HepG2 (cell line): ENCODE data around the gene ODAD4. TPM values are rescaled to one million over a fixed set of nuclear protein-coding genes. Genes with fewer than 3 reads are reported as not detected.
A peak's percentile ranks its signal among the peaks of the same experiment; 100 is the strongest.

ENCODE experiments used
- FOXK1 ChIP-seq: sonication (generic); formaldehyde crosslinking; IDR thresholded peaks from 2 replicates; pipeline ENCODE4 v1.4.0; 2020; ENCODE audit warnings: low read depth, missing genetic modification reagents, borderline replicate concordance
- MAZ ChIP-seq, 2 experiments: sonication (generic) in 1 of 2; formaldehyde crosslinking in 1 of 2; IDR thresholded peaks; 2 replicates each; pipeline versions ENCODE4 v1.5.0 to v1.6.1; 2012 to 2020; ENCODE audit warnings: low read depth in 2 of 2, mild to moderate bottlenecking in 2 of 2, borderline replicate concordance in 1 of 2, improper control_type of control experiment in 1 of 2, low read length in 1 of 2, missing genetic modification reagents in 1 of 2, moderate library complexity in 1 of 2
- MTF1 ChIP-seq: sonication (generic); formaldehyde crosslinking; IDR thresholded peaks from 2 replicates; pipeline ENCODE4 v1.5.0; 2020; ENCODE audit warnings: missing genetic modification reagents
- PATZ1 ChIP-seq: sonication (generic); formaldehyde crosslinking; IDR thresholded peaks from 2 replicates; pipeline ENCODE4 v1.4.0; 2020; ENCODE audit warnings: missing genetic modification reagents
- PHF20 ChIP-seq: sonication (generic); formaldehyde crosslinking; IDR thresholded peaks from 2 replicates; pipeline ENCODE4 v1.5.0; 2020; ENCODE audit warnings: mild to moderate bottlenecking, missing genetic modification reagents
- PHF5A ChIP-seq: IDR thresholded peaks from one replicate; pipeline ENCODE4 v1.6.1; 2018; ENCODE audit warnings: low read depth, missing genetic modification reagents; ENCODE audit not compliant: unreplicated experiment
- POLR2AphosphoS5 ChIP-seq: IDR thresholded peaks from 2 replicates; pipeline ENCODE4 v1.6.1; 2012; ENCODE audit warnings: low read depth, low read length
- POLR2G ChIP-seq: fragments of 200-400 bp; formaldehyde crosslinking; IDR thresholded peaks from 2 replicates; pipeline ENCODE4 v1.6.1; 2018; ENCODE audit warnings: mild to moderate bottlenecking, low read depth, low read length, moderate library complexity
- PRDM15 ChIP-seq: sonication (generic); formaldehyde crosslinking; IDR thresholded peaks from 2 replicates; pipeline ENCODE4 v1.4.0; 2020; ENCODE audit warnings: missing genetic modification reagents
- PTBP1 ChIP-seq: fragments of 200-400 bp; formaldehyde crosslinking; IDR thresholded peaks from 2 replicates; pipeline ENCODE4 v1.6.1; 2018; ENCODE audit warnings: low read length, low read depth; ENCODE audit not compliant: poor library complexity, severe bottlenecking
- SNAI1 ChIP-seq: sonication (generic); formaldehyde crosslinking; IDR thresholded peaks from 2 replicates; pipeline ENCODE4 v1.5.0; 2020; ENCODE audit warnings: mild to moderate bottlenecking, missing genetic modification reagents, borderline replicate concordance
- ZBTB42 ChIP-seq: sonication (generic); formaldehyde crosslinking; IDR thresholded peaks from 2 replicates; pipeline ENCODE4 v1.5.0; 2020; ENCODE audit warnings: mild to moderate bottlenecking, missing genetic modification reagents
- ZNF362 ChIP-seq: sonication (generic); formaldehyde crosslinking; IDR thresholded peaks from 2 replicates; pipeline ENCODE4 v1.4.0; 2020; ENCODE audit warnings: missing genetic modification reagents, mild to moderate bottlenecking, borderline replicate concordance
- ZNF547 ChIP-seq: sonication (generic); formaldehyde crosslinking; IDR thresholded peaks from 2 replicates; pipeline ENCODE4 v1.5.1; 2020; ENCODE audit warnings: mild to moderate bottlenecking, missing genetic modification reagents
- ZNF567 ChIP-seq: sonication (generic); formaldehyde crosslinking; IDR thresholded peaks from 2 replicates; pipeline ENCODE4 v1.8.1; 2023; ENCODE audit warnings: mild to moderate bottlenecking, missing genetic modification reagents, borderline replicate concordance
- ZNF761 ChIP-seq: sonication (generic); formaldehyde crosslinking; conservative IDR thresholded peaks from 2 replicates; pipeline ENCODE4 v1.4.0; 2020; ENCODE audit warnings: mild to moderate bottlenecking, missing genetic modification reagents
- ZNF768 ChIP-seq: sonication (generic); formaldehyde crosslinking; IDR thresholded peaks from 2 replicates; pipeline ENCODE4 v1.4.0; 2020; ENCODE audit warnings: missing genetic modification reagents
- polyA plus RNA-seq, 8 experiments: library from polyadenylated mRNA; depleted of rRNA in 3 of 8; stranded (reverse) in 7 of 8; unstranded in 1 of 8; fragments of >200 nt; fragmentation: Illumina TruSeq in 4 of 8; extraction: Trizol in 4 of 8; gene quantifications; 2 replicates each; pipeline versions ENCODE4 v1.2.1 to v1.2.3, GENCODE V29; 2011 to 2016; ENCODE audit warnings: low read depth in 4 of 8, missing spikeins in 1 of 8, mixed read lengths in 1 of 8; ENCODE audit not compliant: insufficient read depth in 1 of 8
- total RNA-seq, 5 experiments: library from RNA; depleted of rRNA; stranded (reverse); fragments of >200 nt; fragmentation: Illumina TruSeq; extraction: Trizol; gene quantifications; 2 replicates each; pipeline ENCODE4 v1.2.3, GENCODE V29; 2016; ENCODE audit warnings: low read depth in 1 of 5

ODAD4 gene
- total and polyA plus RNA-seq, 2 of the 13 experiments (the other 11 are each of a cell fraction or from before 2014, with no cell fraction given): 0.48 to 0.53 TPM

- TF ChIP-seq PATZ1: peak; percentile 43; the same call in 1 of the 2 replicates
- TF ChIP-seq POLR2G: no peak
- no peak for TF ChIP-seq ZNF768 (CRISPR knock-in tag)
- TF ChIP-seq ZNF567 (CRISPR knock-in tag): no peak
- no peak for TF ChIP-seq ZNF761 (CRISPR knock-in tag)
- TF ChIP-seq ZNF547 (CRISPR knock-in tag): 0 out of 2 replicates have a peak, but pooled peaks have one; percentile 39
- no peak for TF ChIP-seq ZBTB42 (CRISPR knock-in tag)
- no peak for TF ChIP-seq PHF20
- TF ChIP-seq PTBP1: no peak
- TF ChIP-seq PRDM15 (CRISPR knock-in tag): no peak
- TF ChIP-seq POLR2AphosphoS5: no peak
- TF ChIP-seq FOXK1 (CRISPR knock-in tag): no peak
- no peak for TF ChIP-seq SNAI1 (CRISPR knock-in tag)
- 0 out of 2 replicates have a peak, but pooled peaks have one; percentile 16 for TF ChIP-seq ZNF362
- no peak for TF ChIP-seq MTF1 (CRISPR knock-in tag)
- TF ChIP-seq MAZ (IDR thresholded peaks at IDR 0.05; ENCODE audit: borderline replicate concordance, low read depth, low read length): 0 out of 2 replicates have a peak, but pooled peaks have one; percentile 23
- no peak for TF ChIP-seq MAZ (CRISPR knock-in tag; IDR thresholded peaks at IDR 0.05; ENCODE audit: low read depth)
- no peak for TF ChIP-seq PHF5A
Observed at GRCh38 chr17:41917192-41917591, 13.2 kb upstream of the ODAD4 start (continued).
